Measurements from ENCODE around the gene BDKRB2. TPM values are rescaled to one million over a fixed set of nuclear protein-coding genes. Genes with fewer than 3 reads are reported as not detected.

Gene BDKRB2
- total and polyA plus RNA-seq, 2 of the 13 experiments (the other 11 are each of a cell fraction or from before 2014, with no cell fraction given), result 0.03 TPM; not detected in 1

- ChIA-PET CTCF (ENCODE audit: low intra/inter-chr PET ratio, low total read pairs) (no interaction called here), POLR2A (no interaction called here)
- intact Hi-C loops (cut with micrococcal nuclease; ENCODE audit: unreplicated experiment), result no loop called here
- no peaks in the 10 kb centered on the region for H3K9me3 ChIP-seq (ENCODE audit: low read length)
- H3K27me3 ChIP-seq (ENCODE audit: control insufficient read depth in 1 of 2, insufficient read depth in 2 of 2, low read length in 2 of 2), result no peaks in the 10 kb centered on the region
- no peaks in the 10 kb centered on the region for H3K79me2 ChIP-seq (ENCODE audit: insufficient read depth, low read length)
- no peaks in the 10 kb centered on the region for H3K36me3 ChIP-seq (replicated peaks in 1 of 2; ENCODE audit: control insufficient read depth in 1 of 2, insufficient read depth in 2 of 2, low read length in 2 of 2)
- no peaks in the 10 kb centered on the region for H4K20me1 ChIP-seq (ENCODE audit: insufficient read depth, low read length)
- no peak overlapping the region for H3K4me3 ChIP-seq (replicated peaks in 1 of 3; ENCODE audit: insufficient read depth in 1 of 3, low read depth in 2 of 3, low read length in 3 of 3)
- H2AFZ ChIP-seq (ENCODE audit: low read length), result no peak overlapping the region
- BruUV-seq (replicated peaks), result no TSS peak
- WGBS (ENCODE audit: low lambda C conversion rate), result 15% methylated on average over 4 of the region's 4 CpGs
- FAIRE-seq (no peak), DNase-seq (ENCODE audit: low spot score) (no peak), ATAC-seq (no peak)
- H3K27ac ChIP-seq (ENCODE audit: extremely low read length, insufficient read depth, low read length), result no peak overlapping the region
- H3K4me1 ChIP-seq (ENCODE audit: insufficient read depth, low read length), result peaks cover 5% of the 10 kb centered on the region; the same call in 1 of the 2 replicates
- no peak overlapping the region for H3K9ac ChIP-seq (ENCODE audit: insufficient read depth, low read depth, low read length)
- no peak overlapping the region for H3K4me2 ChIP-seq (ENCODE audit: low read depth, low read length)
- in situ Hi-C loops (cut with HindIII; ENCODE audit: extremely low pct_ligation_motif_present, low pct_unique_long_range_greater_than_20kb), result no loop called here
- TF ChIP-seq RERE (CRISPR knock-in tag; IDR thresholded peaks at IDR 0.05; ENCODE audit: low read depth) (no peak), MATR3 (CRISPR knock-in tag; IDR thresholded peaks at IDR 0.05) (no peak), ZSCAN30 (CRISPR knock-in tag; IDR thresholded peaks at IDR 0.05) (no peak), SALL2 (CRISPR knock-in tag; IDR thresholded peaks at IDR 0.05) (no peak), SETDB1 (CRISPR knock-in tag; IDR thresholded peaks at IDR 0.05; ENCODE audit: borderline replicate concordance) (no peak), ZNF616 (CRISPR knock-in tag; IDR thresholded peaks at IDR 0.05; ENCODE audit: low read depth) (no peak), ZNF292 (CRISPR knock-in tag; IDR thresholded peaks at IDR 0.05; ENCODE audit: borderline replicate concordance, low read depth) (no peak), HNRNPLL (IDR thresholded peaks at IDR 0.05; ENCODE audit: low read depth, low read length, poor library complexity, severe bottlenecking) (no peak), HNRNPH1 (optimal IDR thresholded peaks at IDR 0.05; ENCODE audit: low read depth, low read length) (no peak), ATF7 (IDR thresholded peaks at IDR 0.05) (peak; percentile 86), ATF7 (CRISPR knock-in tag; IDR thresholded peaks at IDR 0.05) (no peak), CREB1 (IDR thresholded peaks at IDR 0.05) (peak; percentile 27; the same call in 1 of the 2 replicates), CREB1 (CRISPR knock-in tag; IDR thresholded peaks at IDR 0.05) (no peak), CBX5 (CRISPR knock-in tag; IDR thresholded peaks at IDR 0.05; ENCODE audit: borderline replicate concordance) (no peak), E2F1 (CRISPR knock-in tag; IDR thresholded peaks at IDR 0.05) (no peak), ZNF772 (CRISPR knock-in tag; IDR thresholded peaks at IDR 0.05) (no peak), ZNF326 (CRISPR knock-in tag; IDR thresholded peaks at IDR 0.05; ENCODE audit: borderline replicate concordance) (no peak)
Observed at GRCh38 chr14:96182546-96182945, 22.1 kb upstream of the BDKRB2 start.
